Epithelial cell of proximal tubule (primary cell): ENCODE results near the gene LCOR. TPM values are rescaled to one million over a fixed set of nuclear protein-coding genes. Genes with fewer than 3 reads are reported as not detected.

Source experiments
- DNase-seq: peaks from one replicate; pipeline ENCODE4 v3.0.0-alpha.2; 2011; ENCODE audit warnings: low read depth
- H3K4me3 ChIP-seq: 2 replicates; pipeline ENCODE4 v1.5.1; 2011; ENCODE audit warnings: low read depth, mild to moderate bottlenecking, low read length
- CTCF ChIP-seq: conservative IDR thresholded peaks from 2 replicates; pipeline ENCODE4 v1.5.1; 2012; ENCODE audit warnings: low read depth, mild to moderate bottlenecking, low read length
- total RNA-seq: library from RNA; depleted of rRNA; stranded (reverse); fragments of >200 nt; gene quantifications from 2 replicates; pipeline ENCODE4 v1.2.3, GENCODE V29; 2015

The LCOR gene
- total RNA-seq, 1 donor from 2014 or later, result 17.2 TPM

- no peak overlapping the region for H3K4me3 ChIP-seq
- no peak for TF ChIP-seq CTCF
- no peak for DNase-seq
Measured at GRCh38 chr10:96982149-96982930, 150.2 kb downstream of the LCOR start.

GRCh38 chr10:96984541-96985131 lies 152.5 kb downstream of the LCOR start:
- TF ChIP-seq CTCF, result no peak
- DNase-seq, result no peak
- no peak overlapping the region for H3K4me3 ChIP-seq

- no peak for DNase-seq
- no peak for TF ChIP-seq CTCF
- H3K4me3 ChIP-seq, result no peak overlapping the region
Measured at GRCh38 chr10:96986200-96986856, 154.2 kb downstream of the LCOR start.

- no peak for TF ChIP-seq CTCF
- no peak for DNase-seq
- no peak overlapping the region for H3K4me3 ChIP-seq
Measured at GRCh38 chr10:96987141-96987841, 155.2 kb downstream of the LCOR start.

GRCh38 chr10:96987842-96988175 lies 155.7 kb downstream of the LCOR start:
- H3K4me3 ChIP-seq, result no peak overlapping the region
- no peak for DNase-seq
- no peak for TF ChIP-seq CTCF

GRCh38 chr10:96988426-96988825 lies 156.3 kb downstream of the LCOR start:
- no peak for DNase-seq
- H3K4me3 ChIP-seq, result no peak overlapping the region
- TF ChIP-seq CTCF, result no peak
